HepG2 (cell line): ENCODE data around the gene NATD1. TPM values are rescaled to one million over a fixed set of nuclear protein-coding genes. Genes with fewer than 3 reads are reported as not detected.

Source experiments
- ATAC-seq: fragments of 200-7000 bp; cut with Tn5 transposase; 3 replicates; pipeline ENCODE4 v1.9.1; 2020; ENCODE audit warnings: mild to moderate bottlenecking, moderate library complexity
- BruUV-seq: library from RNA; stranded (reverse); fragments of 400-500 nt; replicated peaks from 2 replicates; lab custom pipeline; 2021; lab: Mats Ljungman, UMichigan
- CTCF ChIA-PET: fragments of 300-600 bp; formaldehyde crosslinking; extraction: SDS; loops from one replicate; lab custom pipeline; 2021; ENCODE audit warnings: low total read pairs, inconsistent platforms, low intra/inter-chr PET ratio; lab: Yijun Ruan, JAX
- POLR2A ChIA-PET: fragments of 350-600 bp; sonication (Branson Sonifier 250); formaldehyde crosslinking; loops from one replicate; lab custom pipeline; 2020; ENCODE audit warnings: antibody characterized with exemption, inconsistent platforms; lab: Yijun Ruan, JAX
- DNase-seq: peaks from one replicate; pipeline ENCODE4 v3.0.0-alpha.2; 2015; ENCODE audit warnings: low spot score
- FAIRE-seq: peaks from 3 replicates; lab custom pipeline; 2011; peaks lifted over from hg19 to GRCh38; lab: Jason Lieb, UNC
- H2AFZ ChIP-seq: one replicate; pipeline ENCODE4 v1.6.1; 2011; ENCODE audit warnings: low read length, inconsistent platforms
- H3K27ac ChIP-seq: fragments of 300-600 bp; 3 replicates; pipeline ENCODE4 v1.8.0; 2011; ENCODE audit warnings: mixed run types, mild to moderate bottlenecking, mixed read lengths, low read length, inconsistent platforms; ENCODE audit not compliant: insufficient read depth; ENCODE audit errors: extremely low read length
- H3K27me3 ChIP-seq, 2 experiments: fragments of 200-600 bp in 1 of 2; 2 replicates in 1 of 2; 3 replicates in 1 of 2; pipeline versions ENCODE4 v1.6.0 to v1.8.0; 2011; ENCODE audit warnings: low read length in 2 of 2, mild to moderate bottlenecking in 2 of 2, moderate library complexity in 2 of 2, inconsistent platforms in 1 of 2; ENCODE audit not compliant: insufficient read depth in 2 of 2, control insufficient read depth in 1 of 2
- H3K36me3 ChIP-seq, 2 experiments: fragments of 200-600 bp in 1 of 2; replicated peaks in 1 of 2; 2 replicates in 1 of 2; 3 replicates in 1 of 2; pipeline versions ENCODE4 v1.5.1 to v1.8.0; 2011; ENCODE audit warnings: low read length in 2 of 2, inconsistent platforms in 1 of 2; ENCODE audit not compliant: insufficient read depth in 2 of 2, control insufficient read depth in 1 of 2
- H3K4me1 ChIP-seq: 2 replicates; pipeline ENCODE4 v1.5.1; 2012; ENCODE audit warnings: low read length, inconsistent platforms; ENCODE audit not compliant: insufficient read depth
- H3K4me2 ChIP-seq: 2 replicates; pipeline ENCODE4 v1.6.0; 2011; ENCODE audit warnings: low read depth, low read length, inconsistent platforms
- H3K4me3 ChIP-seq, 3 experiments: fragments of 200-600 bp in 1 of 3; sonication (generic), shearing (Covaris generic) in 1 of 3; replicated peaks in 1 of 3; 2 replicates each; pipeline ENCODE4 v1.5.1; 2011 to 2016; ENCODE audit warnings: low read length in 3 of 3, inconsistent platforms in 2 of 3, low read depth in 2 of 3, mild to moderate bottlenecking in 2 of 3, control low read depth in 1 of 3, mixed read lengths in 1 of 3; ENCODE audit not compliant: insufficient read depth in 1 of 3
- H3K79me2 ChIP-seq: one replicate; pipeline ENCODE4 v1.6.1; 2011; ENCODE audit warnings: low read length, inconsistent platforms; ENCODE audit not compliant: insufficient read depth
- H3K9ac ChIP-seq: 2 replicates; pipeline ENCODE4 v1.6.0; 2011; ENCODE audit warnings: mild to moderate bottlenecking, low read depth, low read length, inconsistent platforms; ENCODE audit not compliant: insufficient read depth
- H3K9me3 ChIP-seq: 2 replicates; pipeline ENCODE4 v1.5.1; 2012; ENCODE audit warnings: mild to moderate bottlenecking, low read length
- H4K20me1 ChIP-seq: 2 replicates; pipeline ENCODE4 v1.6.0; 2011; ENCODE audit warnings: inconsistent platforms, mild to moderate bottlenecking, low read length, moderate library complexity; ENCODE audit not compliant: insufficient read depth
- BHLHE40 ChIP-seq: IDR thresholded peaks from 2 replicates; pipeline ENCODE4 v1.6.1; 2011; ENCODE audit warnings: low read length, improper control_type of control experiment
- DR1 ChIP-seq: sonication (generic); formaldehyde crosslinking; IDR thresholded peaks from 2 replicates; pipeline ENCODE4 v1.8.0; 2021; ENCODE audit warnings: mild to moderate bottlenecking, missing genetic modification reagents, inconsistent platforms
- E2F2 ChIP-seq: sonication (generic); formaldehyde crosslinking; IDR thresholded peaks from 2 replicates; pipeline ENCODE4 v1.4.0; 2020; ENCODE audit warnings: missing genetic modification reagents, borderline replicate concordance
- KDM4B ChIP-seq: sonication (generic); formaldehyde crosslinking; IDR thresholded peaks from 2 replicates; pipeline ENCODE4 v1.4.0; 2020; ENCODE audit warnings: missing genetic modification reagents
- NAIF1 ChIP-seq: sonication (generic); formaldehyde crosslinking; IDR thresholded peaks from 2 replicates; pipeline ENCODE4 v1.5.0; 2020; ENCODE audit warnings: mild to moderate bottlenecking, missing genetic modification reagents, borderline replicate concordance
- PITX1 ChIP-seq: sonication (generic); formaldehyde crosslinking; IDR thresholded peaks from 2 replicates; pipeline ENCODE4 v1.5.1; 2020; ENCODE audit warnings: mild to moderate bottlenecking, missing genetic modification reagents
- SAFB2 ChIP-seq: sonication (generic); formaldehyde crosslinking; IDR thresholded peaks from 2 replicates; pipeline ENCODE4 v1.5.1; 2020; ENCODE audit warnings: missing genetic modification reagents, low read depth, mild to moderate bottlenecking, borderline replicate concordance
- SOX13 ChIP-seq, 3 experiments: fragments of 450-650 bp in 1 of 3; sonication (generic) in 1 of 3; formaldehyde crosslinking in 1 of 3; IDR thresholded peaks in 2 of 3; conservative IDR thresholded peaks in 1 of 3; 2 replicates each; pipeline versions ENCODE4 v1.5.0 to v1.6.1; 2016 to 2020; ENCODE audit warnings: antibody characterized with exemption in 1 of 3, mild to moderate bottlenecking in 1 of 3, missing compliant biosample characterization in 1 of 3, missing genetic modification reagents in 1 of 3, moderate library complexity in 1 of 3
- THYN1 ChIP-seq: sonication (generic); formaldehyde crosslinking; IDR thresholded peaks from 2 replicates; pipeline ENCODE4 v1.8.1; 2023; ENCODE audit warnings: low read depth, mild to moderate bottlenecking, moderate library complexity, missing genetic modification reagents, borderline replicate concordance
- ZMAT5 ChIP-seq: sonication (generic); formaldehyde crosslinking; IDR thresholded peaks from 2 replicates; pipeline ENCODE4 v1.5.0; 2020; ENCODE audit warnings: mild to moderate bottlenecking, low read depth, missing genetic modification reagents, borderline replicate concordance
- ZNF234 ChIP-seq: sonication (generic); formaldehyde crosslinking; conservative IDR thresholded peaks from 2 replicates; pipeline ENCODE4 v1.5.1; 2020; ENCODE audit warnings: mild to moderate bottlenecking, missing genetic modification reagents
- ZNF350 ChIP-seq: sonication (generic); formaldehyde crosslinking; IDR thresholded peaks from 2 replicates; pipeline ENCODE4 v1.4.0; 2020; ENCODE audit warnings: mild to moderate bottlenecking, low read depth, missing genetic modification reagents, borderline replicate concordance
- ZNF501 ChIP-seq: sonication (generic); formaldehyde crosslinking; IDR thresholded peaks from 2 replicates; pipeline ENCODE4 v1.5.1; 2020; ENCODE audit warnings: mild to moderate bottlenecking, moderate library complexity, missing genetic modification reagents
- ZSCAN12 ChIP-seq: sonication (generic); formaldehyde crosslinking; IDR thresholded peaks from 2 replicates; pipeline ENCODE4 v1.9.0; 2021; ENCODE audit warnings: mild to moderate bottlenecking, missing genetic modification reagents
- WGBS: methylation state at CpG from one replicate; pipeline ENCODE4 v1.1.6; 2017; ENCODE audit warnings: low lambda C conversion rate; 5-methylcytosine and 5-hydroxymethylcytosine counted together
- in situ Hi-C: cut with HindIII; loops from 2 replicates; pipeline ENCODE4 v1.10.0; 2017; ENCODE audit warnings: low pct_unique_long_range_greater_than_20kb; ENCODE audit not compliant: extremely low pct_ligation_motif_present
- intact Hi-C: fragments of 100-400 bp; cut with micrococcal nuclease; formaldehyde crosslinking; loops from one replicate; pipeline ENCODE4 v1.10.0; 2022; ENCODE audit not compliant: unreplicated experiment
- polyA plus RNA-seq, 8 experiments: library from polyadenylated mRNA; depleted of rRNA in 3 of 8; stranded (reverse) in 7 of 8; unstranded in 1 of 8; fragments of >200 nt; fragmentation: Illumina TruSeq in 4 of 8; extraction: Trizol in 4 of 8; gene quantifications; 2 replicates each; pipeline versions ENCODE4 v1.2.1 to v1.2.3, GENCODE V29; 2011 to 2016; ENCODE audit warnings: low read depth in 4 of 8, missing spikeins in 1 of 8, mixed read lengths in 1 of 8; ENCODE audit not compliant: insufficient read depth in 1 of 8
- total RNA-seq, 5 experiments: library from RNA; depleted of rRNA; stranded (reverse); fragments of >200 nt; fragmentation: Illumina TruSeq; extraction: Trizol; gene quantifications; 2 replicates each; pipeline ENCODE4 v1.2.3, GENCODE V29; 2016; ENCODE audit warnings: low read depth in 1 of 5
- TF ChIP-seq, protein P1 (sequence below): sonication (generic); formaldehyde crosslinking; IDR thresholded peaks from 2 replicates; pipeline ENCODE4 v1.4.0; 2020; ENCODE audit warnings: missing genetic modification reagents
- TF ChIP-seq, protein P2 (sequence below): sonication (generic); formaldehyde crosslinking; IDR thresholded peaks from 2 replicates; pipeline ENCODE4 v1.8.0; 2023; ENCODE audit warnings: mild to moderate bottlenecking, missing genetic modification reagents

The NATD1 gene
- total and polyA plus RNA-seq, 2 of the 13 experiments (the other 11 are each of a cell fraction or from before 2014, with no cell fraction given), result 0.31 to 2.3 TPM

DNA sequence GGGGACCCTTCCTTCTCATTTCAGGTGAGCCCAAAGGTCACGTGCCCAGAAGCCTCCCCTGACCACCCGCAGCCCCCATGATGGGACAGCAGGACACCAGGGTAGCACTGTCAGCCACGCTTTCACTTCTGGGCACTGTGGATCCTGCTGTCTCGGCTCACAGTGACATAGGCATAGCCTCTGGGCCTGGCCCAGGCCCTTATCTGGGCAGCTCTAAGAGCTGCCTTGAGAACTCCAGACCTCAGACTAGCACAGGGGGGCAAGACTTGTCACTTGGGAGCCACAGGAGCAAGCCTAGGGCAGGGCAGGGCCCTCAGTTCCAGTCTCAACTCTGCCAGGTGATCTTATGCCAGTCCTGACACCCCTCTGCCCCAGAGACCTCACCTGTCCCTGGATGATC lies 4.7 kb downstream of the NATD1 start (continued):
- TF ChIP-seq KDM4B (no peak), SAFB2 (CRISPR knock-in tag) (no peak), BHLHE40 (no peak)
- TF ChIP-seq, protein P1, sequence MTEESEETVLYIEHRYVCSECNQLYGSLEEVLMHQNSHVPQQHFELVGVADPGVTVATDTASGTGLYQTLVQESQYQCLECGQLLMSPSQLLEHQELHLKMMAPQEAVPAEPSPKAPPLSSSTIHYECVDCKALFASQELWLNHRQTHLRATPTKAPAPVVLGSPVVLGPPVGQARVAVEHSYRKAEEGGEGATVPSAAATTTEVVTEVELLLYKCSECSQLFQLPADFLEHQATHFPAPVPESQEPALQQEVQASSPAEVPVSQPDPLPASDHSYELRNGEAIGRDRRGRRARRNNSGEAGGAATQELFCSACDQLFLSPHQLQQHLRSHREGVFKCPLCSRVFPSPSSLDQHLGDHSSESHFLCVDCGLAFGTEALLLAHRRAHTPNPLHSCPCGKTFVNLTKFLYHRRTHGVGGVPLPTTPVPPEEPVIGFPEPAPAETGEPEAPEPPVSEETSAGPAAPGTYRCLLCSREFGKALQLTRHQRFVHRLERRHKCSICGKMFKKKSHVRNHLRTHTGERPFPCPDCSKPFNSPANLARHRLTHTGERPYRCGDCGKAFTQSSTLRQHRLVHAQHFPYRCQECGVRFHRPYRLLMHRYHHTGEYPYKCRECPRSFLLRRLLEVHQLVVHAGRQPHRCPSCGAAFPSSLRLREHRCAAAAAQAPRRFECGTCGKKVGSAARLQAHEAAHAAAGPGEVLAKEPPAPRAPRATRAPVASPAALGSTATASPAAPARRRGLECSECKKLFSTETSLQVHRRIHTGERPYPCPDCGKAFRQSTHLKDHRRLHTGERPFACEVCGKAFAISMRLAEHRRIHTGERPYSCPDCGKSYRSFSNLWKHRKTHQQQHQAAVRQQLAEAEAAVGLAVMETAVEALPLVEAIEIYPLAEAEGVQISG (CRISPR knock-in tag), result no peak

GRCh38 chr17:21247552-21248258 lies 5.5 kb downstream of the NATD1 start:
- no peaks in the 10 kb centered on the region for H3K9me3 ChIP-seq
- H3K9ac ChIP-seq, result no peak overlapping the region
- WGBS, result 31% methylated on average over 10 of the region's 12 CpGs
- no TSS peak for BruUV-seq
- ChIA-PET CTCF (no interaction called here), POLR2A (no interaction called here)
- no peaks in the 10 kb centered on the region for H3K79me2 ChIP-seq
- H3K27me3 ChIP-seq, result peaks cover 3 to 31% of the 10 kb centered on the region in 2 experiments; a peak in 4 of 5 replicates
- no peak overlapping the region for H3K4me3 ChIP-seq
- H3K4me1 ChIP-seq, result peaks cover 29% of the 10 kb centered on the region
- intact Hi-C loops (no loop called here), in situ Hi-C loops (no loop called here)
- H3K27ac ChIP-seq, result no peak overlapping the region
- no peaks in the 10 kb centered on the region for H3K36me3 ChIP-seq
- peak overlapping the region; percentile 27; the same call in 1 of the 2 replicates for H3K4me2 ChIP-seq
- H2AFZ ChIP-seq, result no peak overlapping the region
- peaks cover 6% of the 10 kb centered on the region; the same call in 1 of the 2 replicates for H4K20me1 ChIP-seq
- FAIRE-seq (no peak), ATAC-seq (peak; percentile 6; the same call in 1 of the 3 replicates), DNase-seq (no peak)
- TF ChIP-seq ZNF350 (CRISPR knock-in tag) (no peak), SOX13 (IDR thresholded peaks at IDR 0.05) (no peak), SOX13 (CRISPR knock-in tag; conservative IDR thresholded peaks at IDR 0.05 in 1 of 2, IDR thresholded peaks at IDR 0.05 in 1 of 2) (no peak), NAIF1 (no peak), PITX1 (CRISPR knock-in tag) (no peak), ZSCAN12 (CRISPR knock-in tag) (no peak), ZNF234 (no peak), ZMAT5 (CRISPR knock-in tag) (no peak), E2F2 (no peak), ZNF501 (CRISPR knock-in tag) (no peak), THYN1 (CRISPR knock-in tag) (no peak), DR1 (no peak)
- TF ChIP-seq, protein P2, sequence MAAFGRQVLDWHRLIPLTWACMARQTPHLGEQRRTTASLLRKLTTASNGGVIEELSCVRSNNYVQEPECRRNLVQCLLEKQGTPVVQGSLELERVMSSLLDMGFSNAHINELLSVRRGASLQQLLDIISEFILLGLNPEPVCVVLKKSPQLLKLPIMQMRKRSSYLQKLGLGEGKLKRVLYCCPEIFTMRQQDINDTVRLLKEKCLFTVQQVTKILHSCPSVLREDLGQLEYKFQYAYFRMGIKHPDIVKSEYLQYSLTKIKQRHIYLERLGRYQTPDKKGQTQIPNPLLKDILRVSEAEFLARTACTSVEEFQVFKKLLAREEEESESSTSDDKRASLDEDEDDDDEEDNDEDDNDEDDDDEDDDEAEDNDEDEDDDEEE (CRISPR knock-in tag), result no peak
